Mesodermal cell (in vitro differentiated cells): Measurements from ENCODE around the gene PCDHGA11. TPM values are rescaled to one million over a fixed set of nuclear protein-coding genes. Genes with fewer than 3 reads are reported as not detected.
"Not testable (repeated sequence)": the region's sequence is repeated elsewhere in the genome, so short reads cannot be mapped to it uniquely, and the experiment has no call there.

Source experiments
- H3K27ac ChIP-seq: 2 replicates; pipeline ENCODE4 v1.7.0; 2013; ENCODE audit warnings: mild to moderate bottlenecking, low read depth, low read length, moderate library complexity; ENCODE audit not compliant: severe bottlenecking
- H3K36me3 ChIP-seq: 2 replicates; pipeline ENCODE4 v1.7.1; 2013; ENCODE audit warnings: mild to moderate bottlenecking, low read length, moderate library complexity; ENCODE audit not compliant: control insufficient read depth, insufficient read depth
- H3K4me1 ChIP-seq: one replicate; pipeline ENCODE4 v1.7.1; 2013; ENCODE audit warnings: mild to moderate bottlenecking, low read length; ENCODE audit not compliant: insufficient read depth, control insufficient read depth, poor library complexity, severe bottlenecking
- H3K4me3 ChIP-seq: 2 replicates; pipeline ENCODE4 v1.7.0; 2013; ENCODE audit warnings: low read length, control low read depth, mild to moderate bottlenecking; ENCODE audit not compliant: insufficient read depth, poor library complexity, severe bottlenecking; ENCODE audit errors: extremely low read depth
- H3K9me3 ChIP-seq: 2 replicates; pipeline ENCODE4 v1.7.1; 2013; ENCODE audit warnings: mild to moderate bottlenecking, low read length, moderate library complexity; ENCODE audit not compliant: control insufficient read depth
- WGBS, 2 experiments: methylation state at CpG; one replicate each; pipeline ENCODE4 v1.1.5; 2013; ENCODE audit warnings: missing lambda C conversion rate in 2 of 2; ENCODE audit not compliant: insufficient coverage in 2 of 2; 5-methylcytosine and 5-hydroxymethylcytosine counted together
- polyA plus RNA-seq, 2 experiments: library from polyadenylated mRNA; stranded (reverse); fragments of 50-300 nt; gene quantifications; one replicate each; pipeline ENCODE4 v1.2.3, GENCODE V29; 2013

The PCDHGA11 gene
- polyA plus RNA-seq (2013, experiment 1 of 2), result 1.5 TPM
- 1.5 TPM for polyA plus RNA-seq (2013, experiment 2 of 2)

GRCh38 chr5:141420855-141421488 is at the start of gene PCDHGA11:
PCDHGA11 (plus strand) TSS chr5:141421051; CDS start chr5:141421228, 177 bp downstream.
- H3K4me1 ChIP-seq, result no peaks in the 10 kb centered on the region
- H3K9me3 ChIP-seq, result peaks cover 72% of the 10 kb centered on the region
- H3K4me3 ChIP-seq, result no peak within 1 kb of the TSS
- H3K36me3 ChIP-seq, result peaks cover 75% of the 10 kb centered on the region
- WGBS, 2 experiments, result 90 to 95% methylated on average over 39 to 41 of the region's 42 CpGs
- no peak within 1 kb of the TSS for H3K27ac ChIP-seq

- Histone ChIP-seq H3K4me1 (no peaks in the 10 kb centered on the region), H3K36me3 (no peaks in the 10 kb centered on the region), H3K9me3 (peaks cover 16% of the 10 kb centered on the region), H3K4me3 (no peak overlapping the region), H3K27ac (no peak overlapping the region)
- 96% methylated on average over 66 of the region's 69 CpGs for WGBS, 2 experiments
Measured at GRCh38 chr5:141371572-141372475, 49.0 kb upstream of the PCDHGA11 start.

- Histone ChIP-seq H3K4me1 (no peaks in the 10 kb centered on the region), H3K36me3 (no peaks in the 10 kb centered on the region), H3K4me3 (no peak within 1 kb of the TSS), H3K27ac (no peak within 1 kb of the TSS), H3K9me3 (peaks cover 16% of the 10 kb centered on the region)
- WGBS, 2 experiments, result 93% methylated on average over 26 to 27 of the region's 27 CpGs
Measured at GRCh38 chr5:141373673-141374317, 47.1 kb upstream of the PCDHGA11 start, which contains the start of gene PCDHGA6. PCDHGA6 (plus strand) TSS chr5:141373891; CDS start chr5:141374084, 193 bp downstream.

GRCh38 chr5:141374627-141375026 is 46.2 kb upstream of the PCDHGA11 start:
- Histone ChIP-seq H3K27ac (no peak overlapping the region), H3K36me3 (no peaks in the 10 kb centered on the region), H3K9me3 (peaks cover 16% of the 10 kb centered on the region), H3K4me3 (no peak overlapping the region), H3K4me1 (no peaks in the 10 kb centered on the region)
- WGBS, 2 experiments, result 84 to 94% methylated on average over 14 of the region's 14 CpGs

- H3K9me3 ChIP-seq, result peaks cover 16% of the 10 kb centered on the region
- H3K4me1 ChIP-seq, H3K27ac ChIP-seq, H3K4me3 ChIP-seq, H3K36me3 ChIP-seq: not testable (repeated sequence)
- 94 to 95% methylated on average over 21 to 30 of the region's 48 CpGs for WGBS, 2 experiments
Measured at GRCh38 chr5:141375444-141376155, 45.3 kb upstream of the PCDHGA11 start.

GRCh38 chr5:141382469-141383294 is 38.2 kb upstream of the PCDHGA11 start, which contains the start of gene PCDHGA7:
PCDHGA7 (plus strand) TSS chr5:141382742; CDS start chr5:141382900, 158 bp downstream.
- Histone ChIP-seq H3K9me3 (peaks cover 19% of the 10 kb centered on the region), H3K4me1 (no peaks in the 10 kb centered on the region), H3K27ac (no peak within 1 kb of the TSS), H3K4me3 (no peak within 1 kb of the TSS), H3K36me3 (no peaks in the 10 kb centered on the region)
- WGBS, 2 experiments, result 94 to 96% methylated on average over 35 to 36 of the region's 37 CpGs

GRCh38 chr5:141383345-141383744 is 37.5 kb upstream of the PCDHGA11 start:
- Histone ChIP-seq H3K27ac (no peak overlapping the region), H3K9me3 (peaks cover 20% of the 10 kb centered on the region), H3K36me3 (no peaks in the 10 kb centered on the region), H3K4me3 (no peak overlapping the region), H3K4me1 (no peaks in the 10 kb centered on the region)
- WGBS, 2 experiments, result 95 to 98% methylated on average over 14 to 20 of the region's 21 CpGs

GRCh38 chr5:141384471-141385267 is 36.2 kb upstream of the PCDHGA11 start:
- no peaks in the 10 kb centered on the region for H3K4me1 ChIP-seq
- no peak overlapping the region for H3K27ac ChIP-seq
- 94 to 95% methylated on average over 39 to 43 of the region's 43 CpGs for WGBS, 2 experiments
- no peaks in the 10 kb centered on the region for H3K36me3 ChIP-seq
- H3K9me3 ChIP-seq, result peaks cover 31% of the 10 kb centered on the region
- H3K4me3 ChIP-seq, result no peak overlapping the region
